Measurements from ENCODE around the gene TNFRSF13B.
"Not testable (repeated sequence)": the region's sequence is repeated elsewhere in the genome, so short reads cannot be mapped to it uniquely, and the experiment has no call there.

The TNFRSF13B gene

GRCh38 chr17:16977932-16978331 is 6.0 kb upstream of the TNFRSF13B start:
- no peak overlapping the region for H3K4me3 ChIP-seq (replicated peaks; ENCODE audit: low read depth, low read length)
- TF ChIP-seq CTCF (IDR thresholded peaks at IDR 0.05; ENCODE audit: low read length, missing control alignments): no peak
- peak; percentile 21 for DNase-seq (ENCODE audit: low read depth)

- H3K4me3 ChIP-seq (replicated peaks; ENCODE audit: low read depth, low read length): no peak overlapping the region
- no peak for TF ChIP-seq CTCF (IDR thresholded peaks at IDR 0.05; ENCODE audit: low read length, missing control alignments)
- no peak for DNase-seq (ENCODE audit: low read depth)
These were observed 5.0 kb upstream of the TNFRSF13B start for GRCh38 chr17:16976725-16977550.

- DNase-seq (ENCODE audit: low read depth): no peak
- TF ChIP-seq CTCF (IDR thresholded peaks at IDR 0.05; ENCODE audit: low read length, missing control alignments): no peak
- H3K4me3 ChIP-seq (replicated peaks; ENCODE audit: low read depth, low read length): no peak overlapping the region
These were observed 4.1 kb upstream of the TNFRSF13B start for GRCh38 chr17:16975744-16976625.

GRCh38 chr17:16975277-16975651 is 3.3 kb upstream of the TNFRSF13B start:
- TF ChIP-seq CTCF (IDR thresholded peaks at IDR 0.05; ENCODE audit: low read length, missing control alignments): no peak
- DNase-seq (ENCODE audit: low read depth): no peak
- no peak overlapping the region for H3K4me3 ChIP-seq (replicated peaks; ENCODE audit: low read depth, low read length)

GRCh38 chr17:16974569-16975276 is 2.8 kb upstream of the TNFRSF13B start:
- DNase-seq (ENCODE audit: low read depth): no peak
- no peak for TF ChIP-seq CTCF (IDR thresholded peaks at IDR 0.05; ENCODE audit: low read length, missing control alignments)

GRCh38 chr17:16973760-16974540 is 2.0 kb upstream of the TNFRSF13B start:
- no peak for DNase-seq (ENCODE audit: low read depth)
- TF ChIP-seq CTCF (IDR thresholded peaks at IDR 0.05; ENCODE audit: low read length, missing control alignments): no peak

More at GRCh38 chr17:16974569-16975276, 2.8 kb upstream of the TNFRSF13B start:
- H3K4me3 ChIP-seq (replicated peaks; ENCODE audit: low read depth, low read length): no peak overlapping the region

GRCh38 chr17:16973043-16973442 is 1.1 kb upstream of the TNFRSF13B start:
- not testable (repeated sequence) for H3K4me3 ChIP-seq (replicated peaks; ENCODE audit: low read depth, low read length); DNase-seq (ENCODE audit: low read depth)

More at GRCh38 chr17:16973760-16974540, 2.0 kb upstream of the TNFRSF13B start:
- no peak overlapping the region for H3K4me3 ChIP-seq (replicated peaks; ENCODE audit: low read depth, low read length)

Measured in fibroblast of pulmonary artery (primary cell).